SK-N-MC (cell line): ENCODE data around the gene ITGB4.
A peak's percentile ranks its signal among the peaks of the same experiment; 100 is the strongest.

ENCODE experiments used
- DNase-seq: peaks from one replicate; pipeline ENCODE4 v3.0.0-alpha.2; 2011; ENCODE audit warnings: low read depth, low spot score
- H3K27ac ChIP-seq: fragments of 200-600 bp; sonication (generic); 2 replicates; pipeline ENCODE4 v1.5.1; 2016; ENCODE audit warnings: mixed run types
- H3K36me3 ChIP-seq: fragments of 200-600 bp; sonication (generic); 2 replicates; pipeline ENCODE4 v1.6.1; 2017; ENCODE audit warnings: antibody characterized with exemption, low read length, mixed read lengths; ENCODE audit not compliant: insufficient read depth
- H3K4me3 ChIP-seq: fragments of 200-600 bp; sonication (generic); 2 replicates; pipeline ENCODE4 v1.5.1; 2016
- H3K9ac ChIP-seq: fragments of 200-600 bp; sonication (generic); 2 replicates; pipeline ENCODE4 v1.8.0; 2017; ENCODE audit warnings: mixed run types, mixed read lengths; ENCODE audit not compliant: insufficient read length
- H3K9me3 ChIP-seq: fragments of 200-600 bp; sonication (generic); 2 replicates; pipeline ENCODE4 v1.6.1; 2017; ENCODE audit warnings: low read depth, mild to moderate bottlenecking, antibody characterized with exemption, low read length, moderate library complexity, mixed read lengths
- EZH2 ChIP-seq: fragments of 200-600 bp; sonication (generic); IDR thresholded peaks from one replicate; pipeline ENCODE4 v1.6.1; 2017; ENCODE audit warnings: antibody characterized with exemption
- FOXP2 ChIP-seq: optimal IDR thresholded peaks from 2 replicates; pipeline ENCODE3; 2011; ENCODE audit warnings: mild to moderate bottlenecking, moderate library complexity; ENCODE audit not compliant: insufficient read depth; ENCODE audit errors: extremely low read length, control extremely low read depth
- POLR2AphosphoS5 ChIP-seq: IDR thresholded peaks from 2 replicates; pipeline ENCODE4 v1.6.1; 2012; ENCODE audit warnings: mild to moderate bottlenecking, low read depth, low read length, borderline replicate concordance

Gene ITGB4

GRCh38 chr17:75779250-75779986 is 58.2 kb downstream of the ITGB4 start:
- Histone ChIP-seq H3K9me3 (no peaks in the 10 kb centered on the region; the same call in 1 of the 2 replicates), H3K27ac (peak overlapping the region; percentile 82), H3K4me3 (peak overlapping the region; percentile 85), H3K9ac (peak overlapping the region; percentile 99), H3K36me3 (peaks cover 33% of the 10 kb centered on the region)
- TF ChIP-seq POLR2AphosphoS5 (peak; percentile 100), FOXP2 (peak; percentile 78), EZH2 (no peak)
- DNase-seq: peak; percentile 100

- DNase-seq: no peak
- TF ChIP-seq EZH2 (no peak), POLR2AphosphoS5 (no peak), FOXP2 (no peak)
- peak overlapping the region; percentile 27 for H3K9ac ChIP-seq
- H3K36me3 ChIP-seq: peaks cover 33% of the 10 kb centered on the region
- peak overlapping the region; percentile 53 for H3K4me3 ChIP-seq
- peak overlapping the region; percentile 79 for H3K27ac ChIP-seq
- H3K9me3 ChIP-seq: no peaks in the 10 kb centered on the region; the same call in 1 of the 2 replicates
Observed at GRCh38 chr17:75779987-75780889, 59.0 kb downstream of the ITGB4 start.

- Histone ChIP-seq H3K9ac (peak overlapping the region; percentile 100), H3K27ac (peak overlapping the region; percentile 76), H3K4me3 (peak overlapping the region; percentile 86; the same call in 1 of the 2 replicates), H3K36me3 (peaks cover 10% of the 10 kb centered on the region), H3K9me3 (no peaks in the 10 kb centered on the region; the same call in 1 of the 2 replicates)
- no peak for TF ChIP-seq FOXP2
- DNase-seq: no peak
Observed at GRCh38 chr17:75783069-75783783, 62.0 kb downstream of the ITGB4 start.

GRCh38 chr17:75783803-75784472 is 62.7 kb downstream of the ITGB4 start:
- Histone ChIP-seq H3K9ac (peak overlapping the region; percentile 100), H3K9me3 (no peaks in the 10 kb centered on the region), H3K4me3 (peak overlapping the region; percentile 86), H3K27ac (peak overlapping the region; percentile 76), H3K36me3 (peaks cover 3% of the 10 kb centered on the region)
- TF ChIP-seq FOXP2 (no peak), EZH2 (no peak), POLR2AphosphoS5 (no peak)
- DNase-seq: no peak

GRCh38 chr17:75784473-75785015 is 63.3 kb downstream of the ITGB4 start, which contains the start of gene UNK:
UNK (plus strand) TSS chr17:75784806; CDS start chr17:75784881, 75 bp downstream.
- TF ChIP-seq POLR2AphosphoS5 (peak; percentile 50; the same call in 1 of the 2 replicates), FOXP2 (no peak)
- no peaks in the 10 kb centered on the region for H3K9me3 ChIP-seq
- DNase-seq: peak; percentile 98

GRCh38 chr17:75785016-75785890 is 64.0 kb downstream of the ITGB4 start:
- Histone ChIP-seq H3K9me3 (no peaks in the 10 kb centered on the region), H3K4me3 (peak overlapping the region; percentile 86), H3K9ac (peak overlapping the region; percentile 100), H3K27ac (peak overlapping the region; percentile 97), H3K36me3 (peaks cover 2% of the 10 kb centered on the region; the same call in 1 of the 2 replicates)
- DNase-seq: no peak
- TF ChIP-seq FOXP2 (no peak), EZH2 (no peak), POLR2AphosphoS5 (peak; percentile 73)

More at GRCh38 chr17:75784473-75785015, 63.3 kb downstream of the ITGB4 start, which contains the start of gene UNK:
- Histone ChIP-seq H3K4me3 (peak within 1 kb of the TSS; percentile 86), H3K36me3 (no peaks in the 10 kb centered on the region), H3K27ac (peak within 1 kb of the TSS; percentile 97), H3K9ac (peak within 1 kb of the TSS; percentile 100)

GRCh38 chr17:75791254-75791653 is 70.0 kb downstream of the ITGB4 start:
- Histone ChIP-seq H3K9ac (no peak overlapping the region), H3K4me3 (no peak overlapping the region), H3K9me3 (no peaks in the 10 kb centered on the region), H3K27ac (peak overlapping the region; percentile 37; the same call in 1 of the 2 replicates), H3K36me3 (peaks cover 47% of the 10 kb centered on the region)
- TF ChIP-seq EZH2 (no peak), POLR2AphosphoS5 (no peak), FOXP2 (no peak)
- no peak for DNase-seq
